HG03060 (cell line): ENCODE measurements around the gene ALDOA.
"Not testable (repeated sequence)": the region's sequence is repeated elsewhere in the genome, so short reads cannot be mapped to it uniquely, and the experiment has no call there.

Source experiments
- ATAC-seq: cut with Tn5 transposase; IDR thresholded peaks from one replicate; pipeline ENCODE4 v1.9.1; 2021; ENCODE audit warnings: low read depth, moderate number of reproducible peaks; ENCODE audit not compliant: unreplicated experiment

ALDOA gene

DNA sequence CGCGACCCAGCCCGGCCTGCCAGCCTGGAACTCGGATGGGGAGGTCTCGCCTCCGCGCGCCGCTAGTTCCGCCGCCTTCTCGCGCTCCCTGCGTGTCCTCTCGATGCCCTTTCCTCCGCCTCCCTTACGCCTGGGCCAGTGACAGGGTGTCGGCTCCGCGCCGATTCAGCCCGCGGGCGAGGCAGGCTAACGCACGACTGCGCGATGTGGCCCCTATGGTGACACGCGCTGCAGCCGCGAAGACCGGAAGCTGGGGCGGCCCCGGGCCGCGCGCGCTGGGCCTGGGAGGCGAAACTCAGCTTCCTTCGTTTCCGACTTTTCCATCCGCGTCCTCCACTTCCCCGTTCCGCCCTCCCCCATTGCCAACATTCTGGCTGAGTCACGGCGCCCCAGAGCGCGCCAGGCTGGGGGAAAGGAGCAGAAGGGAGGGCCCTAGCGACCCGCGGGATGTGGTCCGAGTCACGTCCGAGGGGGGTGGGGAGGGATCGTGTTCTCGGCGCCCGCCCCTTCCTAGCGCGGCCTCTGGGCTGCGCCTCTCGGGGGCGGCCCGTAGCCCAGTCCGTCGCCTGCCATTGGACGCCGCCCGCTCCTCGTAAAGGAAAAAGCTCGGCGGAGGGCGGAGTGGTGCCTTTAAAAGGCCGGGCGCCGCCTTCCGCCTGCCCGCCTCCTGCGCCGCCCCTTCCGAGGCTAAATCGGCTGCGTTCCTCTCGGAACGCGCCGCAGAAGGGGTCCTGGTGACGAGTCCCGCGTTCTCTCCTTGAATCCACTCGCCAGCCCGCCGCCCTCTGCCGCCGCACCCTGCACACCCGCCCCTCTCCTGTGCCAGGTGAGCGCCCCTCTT, at the start of gene ALDOA:
ALDOA (plus strand) TSS at position 659 of the 841 bp plus-strand sequence. CDS start 1,138 bp downstream, outside the sequence.
- peak; percentile 38 for ATAC-seq

- no peak for ATAC-seq
Measured at GRCh38 chr16:30016555-30017276, 48.8 kb upstream of the ALDOA start.

DNA sequence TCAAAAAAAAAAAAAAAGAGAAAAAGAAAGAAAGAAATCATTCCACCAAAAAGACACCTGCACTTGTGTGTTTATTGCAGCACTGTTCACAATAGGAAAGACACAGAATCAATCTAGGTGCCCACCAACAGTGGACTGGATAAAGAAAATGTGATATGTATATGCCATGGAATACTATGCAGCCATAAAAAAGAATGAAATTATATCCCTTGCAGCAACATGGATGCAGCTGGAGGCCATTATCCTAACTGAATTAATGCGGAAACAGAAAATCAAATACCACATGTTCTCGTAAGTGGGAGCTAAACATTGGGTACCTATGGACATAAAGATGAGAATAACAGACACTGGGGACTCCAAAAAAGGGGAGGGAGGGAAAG, 48.3 kb upstream of the ALDOA start:
- ATAC-seq = no peak

DNA sequence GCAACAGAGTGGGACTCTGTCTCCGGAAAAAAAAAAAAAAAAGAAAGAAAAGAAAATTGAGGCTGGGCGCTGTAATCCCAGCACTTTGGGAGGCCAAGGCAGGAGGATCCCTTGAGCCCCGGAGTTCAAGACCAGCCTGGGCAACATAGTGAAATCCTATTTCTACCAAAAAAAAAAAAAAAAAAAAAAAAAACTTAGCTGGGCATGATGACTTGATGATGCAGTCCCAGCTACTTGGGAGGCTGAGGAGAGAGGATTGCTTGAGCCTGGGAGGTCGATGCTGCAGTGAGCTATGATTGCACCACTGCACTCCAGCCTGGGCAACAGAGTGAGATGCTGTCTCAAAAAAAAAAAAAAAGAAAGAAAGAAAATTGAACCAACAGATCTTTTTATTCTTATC, 47.6 kb upstream of the ALDOA start:
- not testable (repeated sequence) for ATAC-seq

DNA sequence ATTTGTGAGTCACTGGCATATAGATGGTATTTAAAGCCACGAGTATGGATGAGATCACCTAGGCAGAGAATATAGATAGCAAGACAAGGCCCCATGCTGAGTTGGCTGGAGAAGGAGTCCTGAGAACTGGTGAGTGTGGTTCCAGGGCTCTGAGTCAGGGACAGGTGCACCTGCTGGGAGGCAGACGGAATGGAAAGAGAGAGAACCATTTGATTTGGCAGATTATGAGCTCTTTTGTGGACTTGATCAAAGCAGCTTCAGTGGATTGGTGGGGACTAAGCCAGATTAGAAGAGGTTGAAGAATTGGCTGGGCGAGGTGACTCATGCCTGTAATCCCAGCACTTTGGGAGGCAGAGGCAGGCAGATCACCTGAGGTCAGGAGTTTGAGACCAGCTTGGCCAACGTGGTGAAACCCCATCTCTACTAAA, 46.8 kb upstream of the ALDOA start:
- no peak for ATAC-seq

DNA sequence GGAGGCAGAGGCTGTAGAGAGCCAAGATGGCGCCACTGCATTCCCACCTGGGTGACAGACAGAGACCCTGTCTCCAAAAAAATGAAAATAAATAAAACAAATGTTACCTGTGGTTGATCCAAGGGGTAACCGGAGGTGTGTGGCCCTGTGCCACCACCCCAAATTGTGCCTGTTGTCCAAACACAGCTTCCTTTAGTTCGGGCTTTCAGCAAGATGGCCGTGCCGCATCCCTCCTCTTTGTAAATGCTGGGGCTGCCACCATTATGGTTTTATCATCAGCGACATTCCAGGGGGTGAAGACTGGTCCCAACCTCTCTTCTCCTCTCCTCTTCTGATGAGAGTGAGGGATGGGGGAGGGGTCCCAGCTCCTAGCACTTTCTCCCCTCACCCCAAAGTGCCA, 42.7 kb upstream of the ALDOA start, which contains the start of gene C16orf92:
C16orf92 (plus strand) TSS at position 312 of the 400 bp plus-strand sequence. CDS start 143 bp downstream, outside the sequence.
- ATAC-seq = no peak

- no peak for ATAC-seq
Measured at GRCh38 chr16:30023586-30023985, 42.0 kb upstream of the ALDOA start.

- no peak for ATAC-seq
Measured at GRCh38 chr16:30024451-30024850, 41.1 kb upstream of the ALDOA start.

DNA sequence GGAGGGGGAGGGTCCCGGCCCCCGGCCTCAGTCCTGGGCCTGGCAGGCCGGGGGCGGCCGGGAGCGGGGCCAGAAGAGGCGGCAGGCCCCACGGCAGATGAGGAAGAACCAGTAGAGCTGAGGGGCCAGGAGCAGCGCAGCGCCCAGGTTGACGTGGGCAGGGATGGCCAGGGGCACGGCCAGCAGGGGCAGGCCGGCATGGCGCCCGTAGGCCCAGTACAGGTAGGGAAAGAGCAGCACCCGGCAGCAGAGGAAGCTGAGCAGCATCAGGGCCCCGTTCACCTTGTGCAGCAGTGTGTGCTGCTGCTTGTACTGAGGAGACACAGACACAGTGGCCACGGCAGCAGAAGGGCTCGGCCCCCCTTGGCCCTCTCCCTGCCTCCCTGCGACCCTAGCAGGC, 40.4 kb upstream of the ALDOA start:
- ATAC-seq = no peak

- no peak for ATAC-seq
Measured at GRCh38 chr16:30025574-30025973, 40.0 kb upstream of the ALDOA start.

DNA sequence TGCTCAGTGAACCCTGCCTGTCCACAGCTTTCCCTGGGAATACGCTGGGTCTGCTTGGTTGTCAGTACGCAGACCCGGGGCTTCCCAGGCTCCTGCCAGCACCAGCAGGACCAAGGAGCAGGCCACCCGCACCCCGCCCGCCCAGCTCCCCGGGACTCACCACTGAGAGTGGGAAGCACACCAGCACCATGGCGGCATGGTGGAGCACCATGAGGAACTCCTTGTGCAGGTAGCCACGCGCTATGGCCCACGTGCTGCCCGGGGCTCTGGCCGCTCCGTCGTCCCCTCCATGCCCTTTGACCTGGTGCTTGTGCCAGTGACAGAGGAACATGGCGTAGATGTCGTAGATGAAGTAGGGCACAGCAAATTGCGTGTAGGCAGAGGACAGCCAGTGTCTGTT, 39.1 kb upstream of the ALDOA start:
- ATAC-seq = no peak

GRCh38 chr16:30027588-30028437, 37.7 kb upstream of the ALDOA start:
- no peak for ATAC-seq

- no peak for ATAC-seq
Measured at GRCh38 chr16:30028438-30029076, 37.0 kb upstream of the ALDOA start.

GRCh38 chr16:30030011-30030685, 35.4 kb upstream of the ALDOA start:
- ATAC-seq = no peak

GRCh38 chr16:30030841-30031413, 34.6 kb upstream of the ALDOA start, which contains the start of gene TLCD3B:
Gene TLCD3B, minus strand, starts transcription at chr16:30031271. Its CDS starts 744 bp downstream, at chr16:30030527.
- no peak for ATAC-seq

GRCh38 chr16:30031477-30031918, 34.1 kb upstream of the ALDOA start:
- no peak for ATAC-seq

GRCh38 chr16:30032083-30032819, 33.3 kb upstream of the ALDOA start:
- no peak for ATAC-seq

DNA sequence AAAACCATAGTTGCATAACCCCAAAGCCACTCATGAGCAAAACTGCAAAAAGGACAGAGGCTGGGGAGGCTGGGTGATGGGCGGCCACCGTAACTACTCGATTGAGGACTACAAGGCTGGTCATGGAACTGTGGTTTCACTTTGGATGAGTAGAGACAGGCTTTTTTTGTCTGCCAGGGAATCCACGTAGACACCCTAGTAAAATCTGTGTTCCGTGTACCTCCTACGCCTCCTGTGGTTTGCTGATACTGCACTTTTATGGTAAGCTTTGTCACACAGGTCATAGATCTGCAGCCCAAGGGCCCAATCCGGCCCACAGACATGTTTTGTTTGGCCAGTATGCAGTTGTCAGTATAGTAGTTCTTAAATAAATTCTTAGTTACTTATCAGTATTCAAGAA, 32.3 kb upstream of the ALDOA start:
- ATAC-seq = no peak
